ENCODE measurements around the gene RASGRF1. TPM values are rescaled to one million over a fixed set of nuclear protein-coding genes. Genes with fewer than 3 reads are reported as not detected.

Gene RASGRF1
- total RNA-seq, 4 donors from 2014 or later = not detected

GRCh38 chr15:78992416-78993256 lies 97.9 kb downstream of the RASGRF1 start:
- H3K4me3 ChIP-seq = no peak overlapping the region
- peak in 1 of 2 donors; percentile 25 for DNase-seq
- no peak for ATAC-seq
- TF ChIP-seq POLR2A (IDR thresholded peaks at IDR 0.05) = no peak
- TF ChIP-seq, protein P1, sequence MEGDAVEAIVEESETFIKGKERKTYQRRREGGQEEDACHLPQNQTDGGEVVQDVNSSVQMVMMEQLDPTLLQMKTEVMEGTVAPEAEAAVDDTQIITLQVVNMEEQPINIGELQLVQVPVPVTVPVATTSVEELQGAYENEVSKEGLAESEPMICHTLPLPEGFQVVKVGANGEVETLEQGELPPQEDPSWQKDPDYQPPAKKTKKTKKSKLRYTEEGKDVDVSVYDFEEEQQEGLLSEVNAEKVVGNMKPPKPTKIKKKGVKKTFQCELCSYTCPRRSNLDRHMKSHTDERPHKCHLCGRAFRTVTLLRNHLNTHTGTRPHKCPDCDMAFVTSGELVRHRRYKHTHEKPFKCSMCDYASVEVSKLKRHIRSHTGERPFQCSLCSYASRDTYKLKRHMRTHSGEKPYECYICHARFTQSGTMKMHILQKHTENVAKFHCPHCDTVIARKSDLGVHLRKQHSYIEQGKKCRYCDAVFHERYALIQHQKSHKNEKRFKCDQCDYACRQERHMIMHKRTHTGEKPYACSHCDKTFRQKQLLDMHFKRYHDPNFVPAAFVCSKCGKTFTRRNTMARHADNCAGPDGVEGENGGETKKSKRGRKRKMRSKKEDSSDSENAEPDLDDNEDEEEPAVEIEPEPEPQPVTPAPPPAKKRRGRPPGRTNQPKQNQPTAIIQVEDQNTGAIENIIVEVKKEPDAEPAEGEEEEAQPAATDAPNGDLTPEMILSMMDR (IDR thresholded peaks at IDR 0.05 in 4 of 5, conservative IDR thresholded peaks at IDR 0.05 in 1 of 5) = no peak
- H3K27me3 ChIP-seq = no peaks in the 10 kb centered on the region
- H3K27ac ChIP-seq = no peak overlapping the region
- no peaks in the 10 kb centered on the region for H3K9me3 ChIP-seq
- in situ Hi-C loops (cut with MboI; ENCODE audit: low sequenced_read_pairs in 4 of 4) = no loop called here
- H3K4me1 ChIP-seq = no peaks in the 10 kb centered on the region
- intact Hi-C loops (cut with DNase I; ENCODE audit: low total_unique reads) = no loop called here
- H3K36me3 ChIP-seq = no peaks in the 10 kb centered on the region

- Histone ChIP-seq H3K9me3 (no peaks in the 10 kb centered on the region), H3K27me3 (no peaks in the 10 kb centered on the region), H3K36me3 (no peaks in the 10 kb centered on the region), H3K27ac (no peak overlapping the region), H3K4me1 (no peaks in the 10 kb centered on the region), H3K4me3 (no peak overlapping the region)
- ATAC-seq (no peak), DNase-seq (no peak)
- TF ChIP-seq, protein P1 (IDR thresholded peaks at IDR 0.05 in 4 of 5, conservative IDR thresholded peaks at IDR 0.05 in 1 of 5) = no peak
- TF ChIP-seq POLR2A (IDR thresholded peaks at IDR 0.05) = no peak
- intact Hi-C loops (cut with DNase I; ENCODE audit: low total_unique reads) (no loop called here), in situ Hi-C loops (cut with MboI; ENCODE audit: low sequenced_read_pairs in 4 of 4) (no loop called here)
Observed at GRCh38 chr15:78991879-78992278, 98.7 kb downstream of the RASGRF1 start.

- in situ Hi-C loops (cut with MboI; ENCODE audit: low sequenced_read_pairs in 4 of 4) = no loop called here
- DNase-seq = no peak
Observed at GRCh38 chr15:78991476-78991875, 99.1 kb downstream of the RASGRF1 start.

GRCh38 chr15:78990278-78990677 lies 100.3 kb downstream of the RASGRF1 start:
- no peak for ATAC-seq
- Histone ChIP-seq H3K27me3 (no peaks in the 10 kb centered on the region), H3K4me3 (no peak overlapping the region), H3K9me3 (no peaks in the 10 kb centered on the region), H3K36me3 (no peaks in the 10 kb centered on the region), H3K27ac (no peak overlapping the region), H3K4me1 (no peaks in the 10 kb centered on the region)
- in situ Hi-C loops (cut with MboI; ENCODE audit: low sequenced_read_pairs in 4 of 4) (no loop called here), intact Hi-C loops (cut with DNase I; ENCODE audit: low total_unique reads) (no loop called here)
- TF ChIP-seq, protein P1 (IDR thresholded peaks at IDR 0.05 in 4 of 5, conservative IDR thresholded peaks at IDR 0.05 in 1 of 5) = no peak
- no peak for TF ChIP-seq POLR2A (IDR thresholded peaks at IDR 0.05)
- DNase-seq = no peak

More at GRCh38 chr15:78991476-78991875, 99.1 kb downstream of the RASGRF1 start:
- no peaks in the 10 kb centered on the region for H3K9me3 ChIP-seq
- TF ChIP-seq POLR2A (IDR thresholded peaks at IDR 0.05) = no peak
- TF ChIP-seq, protein P1 (IDR thresholded peaks at IDR 0.05 in 4 of 5, conservative IDR thresholded peaks at IDR 0.05 in 1 of 5) = no peak
- no peak overlapping the region for H3K4me3 ChIP-seq
- no peak overlapping the region for H3K27ac ChIP-seq
- no peaks in the 10 kb centered on the region for H3K36me3 ChIP-seq
- ATAC-seq = no peak
- no peaks in the 10 kb centered on the region for H3K4me1 ChIP-seq
- H3K27me3 ChIP-seq = no peaks in the 10 kb centered on the region
- intact Hi-C loops (cut with DNase I; ENCODE audit: low total_unique reads) = no loop called here
